GM23338 (cell line): ENCODE results near the gene TYK2.

ENCODE experiments used
- EZH2 ChIP-seq: fragments of 200-600 bp; sonication (generic); IDR thresholded peaks from one replicate; pipeline ENCODE4 v1.8.0; 2017; ENCODE audit warnings: antibody characterized with exemption, mild to moderate bottlenecking, low read depth; ENCODE audit not compliant: unreplicated experiment
- JUNB ChIP-seq: IDR thresholded peaks from one replicate; pipeline ENCODE4 v1.6.1; 2016; ENCODE audit warnings: antibody characterized with exemption; ENCODE audit not compliant: unreplicated experiment
- POLR2AphosphoS5 ChIP-seq: IDR thresholded peaks from 2 replicates; pipeline ENCODE4 v1.6.1; 2016; ENCODE audit warnings: antibody characterized with exemption, low read depth
- ZNF331 ChIP-seq: fragments of 250-450 bp; sonication (Bioruptor Pico); IDR thresholded peaks from 2 replicates; pipeline ENCODE4 v1.5.0; 2020; ENCODE audit warnings: low read depth, mild to moderate bottlenecking, moderate library complexity
- TF ChIP-seq, protein P1 (sequence below), 2 experiments: fragments of 200-600 bp in 1 of 2; sonication (generic) in 1 of 2; conservative IDR thresholded peaks; 2 replicates each; pipeline versions ENCODE4 v1.5.1 to v1.6.1; 2016 to 2017; ENCODE audit warnings: antibody characterized with exemption in 2 of 2, low read depth in 2 of 2, mild to moderate bottlenecking in 2 of 2, moderate library complexity in 1 of 2
- TF ChIP-seq, protein P2 (sequence below): IDR thresholded peaks from one replicate; pipeline ENCODE4 v1.6.1; 2018; ENCODE audit warnings: antibody characterized with exemption; ENCODE audit not compliant: unreplicated experiment

DNA sequence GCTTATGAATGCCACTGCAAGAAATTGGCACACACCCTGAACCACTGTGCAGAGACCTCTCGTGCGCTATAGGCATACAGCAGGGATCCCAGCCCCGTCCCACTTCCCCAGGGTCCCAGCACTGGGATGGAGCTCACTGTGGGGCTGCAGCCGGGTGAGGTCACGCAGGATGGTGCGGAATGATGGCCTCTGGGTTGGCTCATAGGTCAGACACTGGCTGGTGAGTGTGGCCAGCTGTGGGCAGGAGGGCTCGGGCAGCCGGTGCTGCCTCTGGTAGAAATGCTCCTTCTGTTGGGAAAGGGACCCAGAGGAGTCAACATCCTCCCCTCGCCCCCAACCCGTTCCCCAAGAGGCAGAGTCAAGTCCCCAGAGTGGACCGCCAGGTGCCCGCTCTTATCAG lies 23.9 kb downstream of the TYK2 start:
- TF ChIP-seq POLR2AphosphoS5 (no peak), EZH2 (no peak), JUNB (no peak), ZNF331 (no peak)
- TF ChIP-seq, protein P1, sequence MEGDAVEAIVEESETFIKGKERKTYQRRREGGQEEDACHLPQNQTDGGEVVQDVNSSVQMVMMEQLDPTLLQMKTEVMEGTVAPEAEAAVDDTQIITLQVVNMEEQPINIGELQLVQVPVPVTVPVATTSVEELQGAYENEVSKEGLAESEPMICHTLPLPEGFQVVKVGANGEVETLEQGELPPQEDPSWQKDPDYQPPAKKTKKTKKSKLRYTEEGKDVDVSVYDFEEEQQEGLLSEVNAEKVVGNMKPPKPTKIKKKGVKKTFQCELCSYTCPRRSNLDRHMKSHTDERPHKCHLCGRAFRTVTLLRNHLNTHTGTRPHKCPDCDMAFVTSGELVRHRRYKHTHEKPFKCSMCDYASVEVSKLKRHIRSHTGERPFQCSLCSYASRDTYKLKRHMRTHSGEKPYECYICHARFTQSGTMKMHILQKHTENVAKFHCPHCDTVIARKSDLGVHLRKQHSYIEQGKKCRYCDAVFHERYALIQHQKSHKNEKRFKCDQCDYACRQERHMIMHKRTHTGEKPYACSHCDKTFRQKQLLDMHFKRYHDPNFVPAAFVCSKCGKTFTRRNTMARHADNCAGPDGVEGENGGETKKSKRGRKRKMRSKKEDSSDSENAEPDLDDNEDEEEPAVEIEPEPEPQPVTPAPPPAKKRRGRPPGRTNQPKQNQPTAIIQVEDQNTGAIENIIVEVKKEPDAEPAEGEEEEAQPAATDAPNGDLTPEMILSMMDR (conservative IDR thresholded peaks at IDR 0.05; ENCODE audit: low read depth in 2 of 2) = no peak
- TF ChIP-seq, protein P2, sequence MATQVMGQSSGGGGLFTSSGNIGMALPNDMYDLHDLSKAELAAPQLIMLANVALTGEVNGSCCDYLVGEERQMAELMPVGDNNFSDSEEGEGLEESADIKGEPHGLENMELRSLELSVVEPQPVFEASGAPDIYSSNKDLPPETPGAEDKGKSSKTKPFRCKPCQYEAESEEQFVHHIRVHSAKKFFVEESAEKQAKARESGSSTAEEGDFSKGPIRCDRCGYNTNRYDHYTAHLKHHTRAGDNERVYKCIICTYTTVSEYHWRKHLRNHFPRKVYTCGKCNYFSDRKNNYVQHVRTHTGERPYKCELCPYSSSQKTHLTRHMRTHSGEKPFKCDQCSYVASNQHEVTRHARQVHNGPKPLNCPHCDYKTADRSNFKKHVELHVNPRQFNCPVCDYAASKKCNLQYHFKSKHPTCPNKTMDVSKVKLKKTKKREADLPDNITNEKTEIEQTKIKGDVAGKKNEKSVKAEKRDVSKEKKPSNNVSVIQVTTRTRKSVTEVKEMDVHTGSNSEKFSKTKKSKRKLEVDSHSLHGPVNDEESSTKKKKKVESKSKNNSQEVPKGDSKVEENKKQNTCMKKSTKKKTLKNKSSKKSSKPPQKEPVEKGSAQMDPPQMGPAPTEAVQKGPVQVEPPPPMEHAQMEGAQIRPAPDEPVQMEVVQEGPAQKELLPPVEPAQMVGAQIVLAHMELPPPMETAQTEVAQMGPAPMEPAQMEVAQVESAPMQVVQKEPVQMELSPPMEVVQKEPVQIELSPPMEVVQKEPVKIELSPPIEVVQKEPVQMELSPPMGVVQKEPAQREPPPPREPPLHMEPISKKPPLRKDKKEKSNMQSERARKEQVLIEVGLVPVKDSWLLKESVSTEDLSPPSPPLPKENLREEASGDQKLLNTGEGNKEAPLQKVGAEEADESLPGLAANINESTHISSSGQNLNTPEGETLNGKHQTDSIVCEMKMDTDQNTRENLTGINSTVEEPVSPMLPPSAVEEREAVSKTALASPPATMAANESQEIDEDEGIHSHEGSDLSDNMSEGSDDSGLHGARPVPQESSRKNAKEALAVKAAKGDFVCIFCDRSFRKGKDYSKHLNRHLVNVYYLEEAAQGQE = no peak
